Bronchial epithelial cell (primary cell): ENCODE data around the gene PLEKHA6. TPM values are rescaled to one million over a fixed set of nuclear protein-coding genes. Genes with fewer than 3 reads are reported as not detected.
A peak's percentile ranks its signal among the peaks of the same experiment; 100 is the strongest.

Experiments
- DNase-seq: peaks from one replicate; pipeline ENCODE4 v3.0.0-alpha.2; 2010; ENCODE audit warnings: low read depth
- FAIRE-seq: peaks from 2 replicates; lab custom pipeline; 2011; peaks lifted over from hg19 to GRCh38; lab: Jason Lieb, UNC
- H3K27me3 ChIP-seq: 2 replicates; pipeline ENCODE4 v1.5.1; 2011; ENCODE audit warnings: low read length; ENCODE audit not compliant: control insufficient read depth, insufficient read depth
- H3K36me3 ChIP-seq: 2 replicates; pipeline ENCODE4 v1.5.1; 2011; ENCODE audit warnings: low read length; ENCODE audit not compliant: control insufficient read depth, insufficient read depth
- H3K4me3 ChIP-seq: 2 replicates; pipeline ENCODE4 v1.5.1; 2011; ENCODE audit warnings: mild to moderate bottlenecking, low read depth, low read length, control low read depth
- CTCF ChIP-seq: IDR thresholded peaks from 2 replicates; pipeline ENCODE4 v1.5.1; 2011; ENCODE audit warnings: mild to moderate bottlenecking, moderate library complexity, low read length, control low read depth, inconsistent platforms; ENCODE audit not compliant: insufficient read depth, severe bottlenecking
- total RNA-seq: library from RNA; depleted of rRNA; stranded (reverse); fragments of >200 nt; gene quantifications from 2 replicates; pipeline ENCODE4 v1.2.1, GENCODE V29; 2014

PLEKHA6 gene
- total RNA-seq, 1 donor from 2014 or later: 2.1 TPM

GRCh38 chr1:204207136-204207616, 152.6 kb downstream of the PLEKHA6 start:
- Histone ChIP-seq H3K27me3 (no peaks in the 10 kb centered on the region), H3K4me3 (no peak overlapping the region), H3K36me3 (no peaks in the 10 kb centered on the region)
- TF ChIP-seq CTCF: peak; percentile 93
- FAIRE-seq (no peak), DNase-seq (no peak)

GRCh38 chr1:204206121-204206520, 153.6 kb downstream of the PLEKHA6 start:
- DNase-seq: no peak
- H3K27me3 ChIP-seq: no peaks in the 10 kb centered on the region
- no peak overlapping the region for H3K4me3 ChIP-seq
- no peaks in the 10 kb centered on the region for H3K36me3 ChIP-seq
- no peak for FAIRE-seq
- TF ChIP-seq CTCF: peak; percentile 3

GRCh38 chr1:204205486-204205885, 154.2 kb downstream of the PLEKHA6 start:
- no peak overlapping the region for H3K4me3 ChIP-seq
- no peaks in the 10 kb centered on the region for H3K36me3 ChIP-seq
- FAIRE-seq (no peak), DNase-seq (no peak)
- no peaks in the 10 kb centered on the region for H3K27me3 ChIP-seq
- TF ChIP-seq CTCF: no peak

- Histone ChIP-seq H3K4me3 (no peak overlapping the region), H3K36me3 (no peaks in the 10 kb centered on the region), H3K27me3 (no peaks in the 10 kb centered on the region)
- FAIRE-seq (no peak), DNase-seq (no peak)
- TF ChIP-seq CTCF: no peak
Measured at GRCh38 chr1:204204944-204205343, 154.8 kb downstream of the PLEKHA6 start.

- TF ChIP-seq CTCF: no peak
- H3K27me3 ChIP-seq: no peaks in the 10 kb centered on the region
- H3K36me3 ChIP-seq: no peaks in the 10 kb centered on the region
- DNase-seq: no peak
- H3K4me3 ChIP-seq: no peak overlapping the region
- FAIRE-seq: no peak
Measured at GRCh38 chr1:204203206-204203767, 156.4 kb downstream of the PLEKHA6 start.

- DNase-seq (no peak), FAIRE-seq (no peak)
- no peak for TF ChIP-seq CTCF
- no peaks in the 10 kb centered on the region for H3K27me3 ChIP-seq
- no peak overlapping the region for H3K4me3 ChIP-seq
- H3K36me3 ChIP-seq: no peaks in the 10 kb centered on the region
Measured at GRCh38 chr1:204202481-204202880, 157.2 kb downstream of the PLEKHA6 start.
